ENCODE data around the gene OR2M4.

Gene OR2M4

GRCh38 chr1:248189026-248189425, 42.2 kb upstream of the OR2M4 start:
- Histone ChIP-seq H3K27me3 (ENCODE audit: insufficient read depth, low read length, poor library complexity, severe bottlenecking) (no peaks in the 10 kb centered on the region), H2AFZ (ENCODE audit: low read length) (no peak overlapping the region), H3K4me1 (ENCODE audit: insufficient read depth, low read length, poor library complexity, severe bottlenecking) (no peaks in the 10 kb centered on the region), H4K20me1 (ENCODE audit: insufficient read depth, low read length, poor library complexity, severe bottlenecking) (no peaks in the 10 kb centered on the region), H3K4me2 (ENCODE audit: low read depth, low read length, poor library complexity, severe bottlenecking) (no peak overlapping the region), H3K36me3 (ENCODE audit: insufficient read depth, low read length) (no peaks in the 10 kb centered on the region), H3K9me3 (ENCODE audit: insufficient read depth, low read depth, low read length) (no peaks in the 10 kb centered on the region; the same call in 1 of the 2 replicates), H3F3A (ENCODE audit: low read depth) (no peaks in the 10 kb centered on the region), H3K4me3 (ENCODE audit: low read length, poor library complexity, severe bottlenecking) (no peak overlapping the region), H3K9me2 (replicated peaks; ENCODE audit: low read depth, low read length) (no peaks in the 10 kb centered on the region), H3K9ac (ENCODE audit: low read depth, low read length, poor library complexity, severe bottlenecking) (no peak overlapping the region), H3K79me2 (ENCODE audit: insufficient read depth, low read length) (no peaks in the 10 kb centered on the region)
- TF ChIP-seq CTCF (conservative IDR thresholded peaks at IDR 0.05; ENCODE audit: low read length) (no peak), EZH2phosphoT487 (IDR thresholded peaks at IDR 0.05; ENCODE audit: borderline replicate concordance) (no peak)

GRCh38 chr1:248194117-248194516, 37.1 kb upstream of the OR2M4 start:
- TF ChIP-seq EZH2phosphoT487 (IDR thresholded peaks at IDR 0.05; ENCODE audit: borderline replicate concordance) (no peak), CTCF (conservative IDR thresholded peaks at IDR 0.05; ENCODE audit: low read length) (no peak)
- Histone ChIP-seq H3K9ac (ENCODE audit: low read depth, low read length, poor library complexity, severe bottlenecking) (no peak overlapping the region), H3K9me2 (replicated peaks; ENCODE audit: low read depth, low read length) (no peaks in the 10 kb centered on the region), H3K36me3 (ENCODE audit: insufficient read depth, low read length) (no peaks in the 10 kb centered on the region), H3K4me3 (ENCODE audit: low read length, poor library complexity, severe bottlenecking) (no peak overlapping the region), H3K27me3 (ENCODE audit: insufficient read depth, low read length, poor library complexity, severe bottlenecking) (no peaks in the 10 kb centered on the region), H3K79me2 (ENCODE audit: insufficient read depth, low read length) (no peaks in the 10 kb centered on the region), H3K9me3 (ENCODE audit: insufficient read depth, low read depth, low read length) (peaks cover 4% of the 10 kb centered on the region; the same call in 1 of the 2 replicates), H3K4me2 (ENCODE audit: low read depth, low read length, poor library complexity, severe bottlenecking) (no peak overlapping the region), H3F3A (ENCODE audit: low read depth) (no peaks in the 10 kb centered on the region), H3K4me1 (ENCODE audit: insufficient read depth, low read length, poor library complexity, severe bottlenecking) (no peaks in the 10 kb centered on the region), H2AFZ (ENCODE audit: low read length) (no peak overlapping the region), H4K20me1 (ENCODE audit: insufficient read depth, low read length, poor library complexity, severe bottlenecking) (no peaks in the 10 kb centered on the region)

GRCh38 chr1:248196965-248197364, 34.3 kb upstream of the OR2M4 start, which contains the start of gene OR2M3:
OR2M3 (plus strand) TSS chr1:248197265; CDS start chr1:248203068, 5,803 bp downstream.
- H3K4me1 ChIP-seq (ENCODE audit: insufficient read depth, low read length, poor library complexity, severe bottlenecking): no peaks in the 10 kb centered on the region
- H3K36me3 ChIP-seq (ENCODE audit: insufficient read depth, low read length): no peaks in the 10 kb centered on the region
- H3K79me2 ChIP-seq (ENCODE audit: insufficient read depth, low read length): no peaks in the 10 kb centered on the region
- H3K9me3 ChIP-seq (ENCODE audit: insufficient read depth, low read depth, low read length): peaks cover 4% of the 10 kb centered on the region; the same call in 1 of the 2 replicates
- H3K27me3 ChIP-seq (ENCODE audit: insufficient read depth, low read length, poor library complexity, severe bottlenecking): no peaks in the 10 kb centered on the region
- no peak within 1 kb of the TSS for H3K9ac ChIP-seq (ENCODE audit: low read depth, low read length, poor library complexity, severe bottlenecking)
- TF ChIP-seq EZH2phosphoT487 (IDR thresholded peaks at IDR 0.05; ENCODE audit: borderline replicate concordance): no peak
- TF ChIP-seq CTCF (conservative IDR thresholded peaks at IDR 0.05; ENCODE audit: low read length): no peak
- H3K4me3 ChIP-seq (ENCODE audit: low read length, poor library complexity, severe bottlenecking): no peak within 1 kb of the TSS
- no peaks in the 10 kb centered on the region for H3F3A ChIP-seq (ENCODE audit: low read depth)
- no peak within 1 kb of the TSS for H2AFZ ChIP-seq (ENCODE audit: low read length)
- H3K9me2 ChIP-seq (replicated peaks; ENCODE audit: low read depth, low read length): no peaks in the 10 kb centered on the region
- no peaks in the 10 kb centered on the region for H4K20me1 ChIP-seq (ENCODE audit: insufficient read depth, low read length, poor library complexity, severe bottlenecking)
- H3K4me2 ChIP-seq (ENCODE audit: low read depth, low read length, poor library complexity, severe bottlenecking): no peak within 1 kb of the TSS
